Type B pancreatic cell (in vitro differentiated cells): ENCODE results near the gene GDA. TPM values are rescaled to one million over a fixed set of nuclear protein-coding genes. Genes with fewer than 3 reads are reported as not detected.
"Not testable (repeated sequence)": the region's sequence is repeated elsewhere in the genome, so short reads cannot be mapped to it uniquely, and the experiment has no call there.

Experiments used
- DNase-seq: peaks from one replicate; pipeline ENCODE4 v3.0.0; 2021; ENCODE audit warnings: mixed read lengths; ENCODE audit not compliant: unreplicated experiment; ENCODE audit errors: extremely low spot score
- H3K27ac Mint-ChIP-seq: 2 replicates; pipeline ENCODE4 v1.8.0; 2021; ENCODE audit warnings: mild to moderate bottlenecking, mixed read lengths
- H3K27me3 Mint-ChIP-seq: 2 replicates; pipeline ENCODE4 v1.8.0; 2021; ENCODE audit warnings: mixed read lengths
- H3K36me3 Mint-ChIP-seq: 2 replicates; pipeline ENCODE4 v1.8.0; 2021; ENCODE audit warnings: mixed read lengths
- H3K4me1 Mint-ChIP-seq: one replicate; pipeline ENCODE4 v1.8.0; 2021; ENCODE audit warnings: mixed read lengths; ENCODE audit not compliant: unreplicated experiment
- H3K4me3 Mint-ChIP-seq: 2 replicates; pipeline ENCODE4 v1.8.0; 2021; ENCODE audit warnings: mild to moderate bottlenecking, mixed read lengths
- H3K9me3 Mint-ChIP-seq: 2 replicates; pipeline ENCODE4 v1.8.0; 2021; ENCODE audit warnings: mixed read lengths
- CTCF ChIP-seq: fragments of 200-600 bp; sonication (generic); conservative IDR thresholded peaks from 2 replicates; pipeline ENCODE4 v1.5.0; 2021; ENCODE audit warnings: antibody characterized with exemption, mild to moderate bottlenecking
- total RNA-seq: library from RNA; stranded (reverse); gene quantifications from 2 replicates; pipeline ENCODE4 v1.2.1, GENCODE V29; 2021; ENCODE audit warnings: low replicate concordance

Gene GDA
- total RNA-seq, 1 donor from 2014 or later, result 8.0 TPM

GRCh38 chr9:72268961-72269360 is 119.7 kb downstream of the GDA start:
- Mint-ChIP-seq H3K36me3 (no peaks in the 10 kb centered on the region), H3K27me3 (peaks cover 7% of the 10 kb centered on the region), H3K27ac (no peak overlapping the region), H3K9me3 (no peaks in the 10 kb centered on the region), H3K4me1 (no peaks in the 10 kb centered on the region), H3K4me3 (no peak overlapping the region)
- no peak for TF ChIP-seq CTCF
- DNase-seq, result no peak

GRCh38 chr9:72270359-72270758 is 121.1 kb downstream of the GDA start:
- H3K4me3 Mint-ChIP-seq, H3K27ac Mint-ChIP-seq, DNase-seq, H3K36me3 Mint-ChIP-seq, H3K27me3 Mint-ChIP-seq, H3K9me3 Mint-ChIP-seq, H3K4me1 Mint-ChIP-seq: not testable (repeated sequence)

GRCh38 chr9:72271613-72272478 is 122.6 kb downstream of the GDA start:
- Mint-ChIP-seq H3K27me3 (peaks cover 7% of the 10 kb centered on the region), H3K27ac (no peak overlapping the region), H3K36me3 (no peaks in the 10 kb centered on the region), H3K4me1 (no peaks in the 10 kb centered on the region), H3K9me3 (no peaks in the 10 kb centered on the region), H3K4me3 (no peak overlapping the region)
- TF ChIP-seq CTCF, result peak; percentile 94
- DNase-seq, result no peak

- H3K36me3 Mint-ChIP-seq, result no peaks in the 10 kb centered on the region
- TF ChIP-seq CTCF, result no peak
- H3K27me3 Mint-ChIP-seq, result peaks cover 12% of the 10 kb centered on the region
- H3K27ac Mint-ChIP-seq, result no peak overlapping the region
- no peaks in the 10 kb centered on the region for H3K4me1 Mint-ChIP-seq
- no peak overlapping the region for H3K4me3 Mint-ChIP-seq
- no peaks in the 10 kb centered on the region for H3K9me3 Mint-ChIP-seq
- no peak for DNase-seq
These were observed 125.2 kb downstream of the GDA start for GRCh38 chr9:72274441-72274840.

GRCh38 chr9:72274916-72275315 is 125.7 kb downstream of the GDA start:
- DNase-seq, result no peak
- Mint-ChIP-seq H3K4me1 (no peaks in the 10 kb centered on the region), H3K9me3 (no peaks in the 10 kb centered on the region), H3K4me3 (no peak overlapping the region), H3K36me3 (no peaks in the 10 kb centered on the region), H3K27me3 (peaks cover 12% of the 10 kb centered on the region), H3K27ac (no peak overlapping the region)
- TF ChIP-seq CTCF, result no peak

GRCh38 chr9:72276429-72276828 is 127.2 kb downstream of the GDA start:
- H3K36me3 Mint-ChIP-seq, result no peaks in the 10 kb centered on the region
- no peaks in the 10 kb centered on the region for H3K4me1 Mint-ChIP-seq
- H3K4me3 Mint-ChIP-seq, result no peak overlapping the region
- no peak overlapping the region for H3K27ac Mint-ChIP-seq
- TF ChIP-seq CTCF, result no peak
- H3K27me3 Mint-ChIP-seq, result peaks cover 14% of the 10 kb centered on the region
- no peaks in the 10 kb centered on the region for H3K9me3 Mint-ChIP-seq
- no peak for DNase-seq
